ENCODE data around the gene RNASE2. TPM values are rescaled to one million over a fixed set of nuclear protein-coding genes. Genes with fewer than 3 reads are reported as not detected.
"Not testable (repeated sequence)": the region's sequence is repeated elsewhere in the genome, so short reads cannot be mapped to it uniquely, and the experiment has no call there.

Gene RNASE2
- not detected for total RNA-seq

GRCh38 chr14:20954736-20955537 is at the start of gene RNASE2:
RNASE2 (plus strand) TSS chr14:20955487; CDS start chr14:20955772, 285 bp downstream.
- not testable (repeated sequence) for DNase-seq

GRCh38 chr14:20905676-20906075 is 49.6 kb upstream of the RNASE2 start:
- DNase-seq: no peak

GRCh38 chr14:20907214-20907613 is 48.1 kb upstream of the RNASE2 start:
- DNase-seq: no peak

- not testable (repeated sequence) for DNase-seq
Measured at GRCh38 chr14:20910822-20911221, 44.5 kb upstream of the RNASE2 start.

GRCh38 chr14:20919038-20919756 is 36.1 kb upstream of the RNASE2 start:
- DNase-seq: not testable (repeated sequence)

GRCh38 chr14:20923766-20924297 is 31.5 kb upstream of the RNASE2 start:
- not testable (repeated sequence) for DNase-seq

GRCh38 chr14:20934148-20934762 is 21.0 kb upstream of the RNASE2 start:
- no peak for DNase-seq

DNA sequence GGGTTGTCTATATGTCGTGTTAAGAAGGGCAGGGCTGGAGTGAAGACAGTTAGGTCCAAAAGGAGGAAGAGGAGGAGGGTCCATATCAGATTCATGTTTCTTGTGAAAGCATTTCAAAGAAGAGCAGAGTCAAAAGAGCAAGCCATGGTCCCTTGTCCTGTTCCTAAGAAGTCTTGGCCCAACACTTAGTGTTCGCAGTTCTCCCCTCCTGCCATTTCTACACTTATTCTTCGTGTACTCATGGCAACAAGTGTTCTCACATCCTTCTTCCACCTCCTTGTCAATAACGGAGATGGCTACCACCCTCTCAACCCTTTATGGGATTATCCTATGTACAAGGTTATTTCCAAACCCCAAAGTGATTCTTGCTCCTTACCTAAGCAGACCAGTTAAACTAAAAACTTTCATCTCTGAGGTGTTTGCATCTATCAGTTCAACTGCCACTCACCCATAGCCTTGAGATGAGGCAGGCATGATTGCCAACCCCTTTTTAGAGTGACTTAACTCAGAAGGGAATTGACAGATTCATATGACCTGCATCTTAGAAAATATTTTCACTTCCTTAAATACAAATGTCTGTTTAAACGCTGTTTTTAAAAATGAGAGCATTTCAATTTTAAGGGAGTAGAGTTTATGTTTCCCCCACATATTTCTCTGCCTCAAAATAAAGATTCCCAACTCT is 19.8 kb upstream of the RNASE2 start:
- no peak for DNase-seq

GRCh38 chr14:20945146-20945545 is 10.1 kb upstream of the RNASE2 start:
- DNase-seq: not testable (repeated sequence)

DNA sequence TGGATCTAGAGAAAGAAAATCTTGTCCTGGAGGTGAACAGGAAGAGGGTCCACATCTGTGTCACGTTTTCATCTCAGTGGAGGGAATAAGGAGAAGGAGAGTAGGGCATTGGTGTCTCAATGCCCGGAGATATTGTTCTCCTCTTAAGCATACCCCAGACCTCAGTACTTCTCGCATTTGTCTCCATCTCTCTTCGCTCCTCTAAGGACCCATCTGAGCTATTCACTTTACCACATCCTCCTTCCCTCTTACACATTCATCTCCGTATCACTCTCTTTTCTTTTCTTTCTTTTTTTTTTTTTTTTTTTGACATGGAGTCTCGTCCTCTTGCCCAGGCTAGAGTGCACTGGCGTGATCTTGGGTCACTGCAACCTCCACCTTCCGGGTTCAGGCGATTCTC is 8.6 kb upstream of the RNASE2 start:
- DNase-seq: not testable (repeated sequence)

DNA sequence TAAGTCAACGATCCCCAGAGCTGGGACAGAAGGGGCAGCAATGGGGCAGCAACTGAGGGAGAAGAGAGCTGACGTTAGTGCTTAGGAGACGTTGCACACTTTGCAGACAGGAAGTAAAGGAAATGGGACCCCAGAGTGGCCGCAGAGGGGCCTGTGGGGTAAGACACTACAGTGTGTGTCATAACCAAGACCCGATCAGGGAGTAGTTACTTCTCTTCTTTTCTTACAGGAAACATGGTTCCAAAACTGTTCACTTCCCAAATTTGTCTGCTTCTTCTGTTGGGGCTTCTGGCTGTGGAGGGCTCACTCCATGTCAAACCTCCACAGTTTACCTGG is 219 bp downstream of the RNASE2 start:
- DNase-seq: peak; percentile 2

DNA sequence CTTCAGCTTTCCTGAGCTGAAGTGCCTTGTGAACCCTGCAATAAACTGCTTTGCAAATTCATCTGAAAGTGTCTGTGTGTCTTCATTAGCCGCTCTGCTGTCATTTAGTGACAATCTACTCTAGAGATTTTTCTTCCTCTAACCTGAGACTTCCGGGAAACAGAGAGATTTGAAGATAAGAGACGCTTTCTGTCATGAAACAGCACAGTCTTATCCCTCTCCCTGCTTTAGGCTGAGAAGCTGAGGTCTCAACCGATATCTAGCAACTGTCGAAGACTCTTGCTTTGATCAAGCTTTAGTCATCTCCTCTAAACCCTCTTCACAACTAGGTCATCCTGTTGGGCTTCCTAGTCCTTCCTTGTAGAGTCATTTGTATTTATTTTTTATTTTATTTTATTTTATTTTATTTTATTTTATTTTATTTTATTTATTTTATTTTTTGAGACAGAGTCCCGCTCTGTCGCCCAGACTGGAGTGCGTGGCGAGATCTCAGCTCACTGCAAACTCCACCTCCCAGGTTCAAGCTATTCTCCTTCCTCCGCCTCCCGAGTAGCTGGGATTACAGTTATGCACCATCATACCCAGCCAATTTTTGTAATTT is 1.2 kb downstream of the RNASE2 start:
- DNase-seq: no peak

DNA sequence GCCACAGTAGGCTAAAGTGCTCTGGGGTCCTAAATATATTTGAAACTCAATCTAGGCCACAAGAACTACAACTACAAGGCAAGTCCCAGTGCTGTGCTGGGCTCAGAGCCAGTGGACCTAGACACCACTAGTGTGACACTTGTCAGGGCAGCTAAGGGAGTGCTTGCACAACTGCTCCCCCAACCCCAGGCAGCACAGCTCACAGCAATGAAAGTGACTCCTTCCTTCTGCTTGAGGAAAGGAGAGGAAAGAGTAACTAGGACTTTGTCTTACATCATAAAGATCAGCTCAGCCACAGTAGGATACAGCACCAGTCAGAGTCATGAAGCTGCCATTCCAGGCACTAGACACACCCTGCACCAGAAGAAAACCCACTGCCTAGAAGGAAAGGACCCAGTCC is 3.7 kb downstream of the RNASE2 start:
- DNase-seq: not testable (repeated sequence)

GRCh38 chr14:20969336-20969735 is 14.0 kb downstream of the RNASE2 start:
- no peak for DNase-seq

- DNase-seq: no peak
Measured at GRCh38 chr14:20970647-20970982, 15.3 kb downstream of the RNASE2 start.

DNA sequence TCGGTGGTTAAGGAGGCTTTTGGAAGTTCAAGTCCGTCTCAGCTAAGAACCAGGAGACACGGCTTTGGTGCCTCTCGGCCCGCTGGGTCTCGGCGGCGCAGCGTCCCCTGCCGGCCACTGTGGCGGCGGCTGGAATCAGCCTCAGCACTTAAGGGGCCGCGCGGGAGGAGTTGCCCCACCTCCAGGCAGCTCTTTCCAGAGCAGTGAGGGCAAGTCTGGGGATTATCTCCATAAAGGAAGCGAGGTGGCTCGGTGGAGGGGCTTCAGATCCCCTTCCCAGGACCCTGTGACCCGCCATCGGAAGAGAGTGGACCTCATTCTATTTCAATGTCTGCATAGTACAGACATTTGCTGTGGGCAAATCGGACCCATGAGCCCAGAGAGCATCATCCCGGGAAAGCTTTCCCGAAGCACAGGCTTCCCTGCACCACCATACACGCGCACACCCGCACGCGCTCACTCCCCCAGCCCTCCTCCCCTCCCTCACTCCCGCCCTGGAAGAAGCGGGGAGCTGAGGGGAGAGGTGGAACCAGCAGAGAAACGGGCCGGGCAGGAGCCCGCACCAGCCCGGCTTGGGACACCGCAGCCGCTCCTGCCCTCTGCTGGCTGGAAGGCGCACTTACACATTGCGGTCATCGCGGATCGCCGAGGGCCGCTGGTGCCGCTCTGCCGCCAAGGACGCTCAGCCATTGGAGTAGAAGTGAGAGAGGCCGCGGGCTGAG is 15.9 kb downstream of the RNASE2 start:
- peak; percentile 76 for DNase-seq

- no peak for DNase-seq
Measured at GRCh38 chr14:20971705-20972021, 16.4 kb downstream of the RNASE2 start.

DNA sequence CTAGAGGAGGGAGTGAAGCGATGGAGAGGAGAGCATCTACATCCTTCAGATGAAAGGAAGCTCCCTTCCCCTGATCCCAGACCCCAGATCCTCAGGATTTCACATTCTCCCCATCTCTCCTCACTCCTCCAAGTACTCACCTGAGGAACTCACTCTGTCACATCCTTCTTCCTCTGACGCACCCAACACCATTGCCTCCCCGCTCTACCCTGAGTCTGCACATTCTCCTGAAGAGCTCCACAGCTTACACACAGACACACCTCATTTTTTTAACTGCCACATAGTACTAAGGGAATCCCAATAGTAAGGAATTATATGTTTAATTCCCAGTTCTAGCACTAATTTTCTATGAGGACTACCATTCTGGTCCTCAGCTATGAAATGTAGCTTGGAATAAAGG is 18.2 kb downstream of the RNASE2 start:
- DNase-seq: no peak

GRCh38 chr14:20976291-20976690 is 21.0 kb downstream of the RNASE2 start:
- no peak for DNase-seq

DNA sequence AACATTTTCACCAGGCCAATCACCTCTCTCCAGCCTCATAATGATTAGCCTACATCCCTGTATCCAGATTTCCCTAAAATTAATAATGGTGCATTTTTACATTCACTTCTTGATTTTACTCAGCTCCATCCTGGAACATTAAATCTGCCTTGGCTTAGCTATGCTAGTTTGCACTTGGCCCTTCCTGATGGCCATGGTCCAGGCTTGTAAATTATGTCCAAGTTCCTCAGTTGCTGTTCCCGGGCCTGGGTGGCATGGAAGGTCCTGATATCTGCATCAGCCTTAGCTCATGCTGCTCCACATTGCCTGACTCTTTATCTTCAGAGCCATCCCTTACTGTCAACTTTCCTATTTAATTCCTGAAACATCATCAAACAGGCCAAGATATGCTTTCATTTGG is 23.4 kb downstream of the RNASE2 start:
- no peak for DNase-seq

GRCh38 chr14:20980906-20981305 is 25.6 kb downstream of the RNASE2 start:
- DNase-seq: no peak

All from occipital lobe (tissue), 2 donors.